Osteocyte (in vitro differentiated cells): ENCODE data around the gene ASIC2. TPM values are rescaled to one million over a fixed set of nuclear protein-coding genes. Genes with fewer than 3 reads are reported as not detected.

Experiments used
- DNase-seq: peaks from one replicate; pipeline ENCODE4 v3.0.0; 2021; ENCODE audit warnings: mixed read lengths; ENCODE audit not compliant: unreplicated experiment; ENCODE audit errors: extremely low spot score
- H3K27ac Mint-ChIP-seq: one replicate; pipeline ENCODE4 v1.8.0; 2021; ENCODE audit warnings: mild to moderate bottlenecking, mixed read lengths; ENCODE audit not compliant: unreplicated experiment
- H3K27me3 Mint-ChIP-seq: one replicate; pipeline ENCODE4 v1.8.0; 2021; ENCODE audit warnings: mixed read lengths; ENCODE audit not compliant: unreplicated experiment
- H3K36me3 Mint-ChIP-seq: one replicate; pipeline ENCODE4 v1.8.0; 2021; ENCODE audit warnings: mixed read lengths; ENCODE audit not compliant: unreplicated experiment
- H3K4me1 Mint-ChIP-seq: one replicate; pipeline ENCODE4 v1.8.0; 2021; ENCODE audit warnings: mixed read lengths; ENCODE audit not compliant: unreplicated experiment
- H3K4me3 Mint-ChIP-seq: one replicate; pipeline ENCODE4 v1.8.0; 2021; ENCODE audit warnings: mild to moderate bottlenecking, moderate library complexity, mixed read lengths; ENCODE audit not compliant: unreplicated experiment
- H3K9me3 Mint-ChIP-seq: one replicate; pipeline ENCODE4 v1.8.0; 2021; ENCODE audit warnings: mixed read lengths; ENCODE audit not compliant: unreplicated experiment
- CTCF ChIP-seq: fragments of 200-600 bp; sonication (generic); IDR thresholded peaks from 2 replicates; pipeline ENCODE4 v1.5.0; 2021; ENCODE audit warnings: antibody characterized with exemption, mild to moderate bottlenecking, moderate library complexity
- total RNA-seq: library from RNA; stranded (reverse); gene quantifications from 2 replicates; pipeline ENCODE4 v1.2.1, GENCODE V29; 2021

The ASIC2 gene
- total RNA-seq, 1 donor from 2014 or later, result not detected

GRCh38 chr17:33076979-33077378, 216.1 kb downstream of the ASIC2 start:
- no peaks in the 10 kb centered on the region for H3K9me3 Mint-ChIP-seq
- H3K27me3 Mint-ChIP-seq, result no peaks in the 10 kb centered on the region
- no peak overlapping the region for H3K4me3 Mint-ChIP-seq
- no peaks in the 10 kb centered on the region for H3K36me3 Mint-ChIP-seq
- no peak overlapping the region for H3K27ac Mint-ChIP-seq
- no peaks in the 10 kb centered on the region for H3K4me1 Mint-ChIP-seq
- no peak for TF ChIP-seq CTCF
- no peak for DNase-seq

- Mint-ChIP-seq H3K9me3 (no peaks in the 10 kb centered on the region), H3K27me3 (no peaks in the 10 kb centered on the region), H3K36me3 (no peaks in the 10 kb centered on the region), H3K27ac (no peak overlapping the region), H3K4me3 (no peak overlapping the region), H3K4me1 (no peaks in the 10 kb centered on the region)
- no peak for TF ChIP-seq CTCF
- no peak for DNase-seq
These were observed 219.7 kb downstream of the ASIC2 start for GRCh38 chr17:33073416-33073815.

GRCh38 chr17:33072421-33073161, 220.5 kb downstream of the ASIC2 start:
- H3K27ac Mint-ChIP-seq, result no peak overlapping the region
- no peaks in the 10 kb centered on the region for H3K27me3 Mint-ChIP-seq
- DNase-seq, result no peak
- no peaks in the 10 kb centered on the region for H3K36me3 Mint-ChIP-seq
- no peak for TF ChIP-seq CTCF
- no peak overlapping the region for H3K4me3 Mint-ChIP-seq
- H3K4me1 Mint-ChIP-seq, result no peaks in the 10 kb centered on the region
- H3K9me3 Mint-ChIP-seq, result no peaks in the 10 kb centered on the region

GRCh38 chr17:33071656-33072055, 221.4 kb downstream of the ASIC2 start:
- H3K9me3 Mint-ChIP-seq, result no peaks in the 10 kb centered on the region
- DNase-seq, result no peak
- TF ChIP-seq CTCF, result no peak
- no peak overlapping the region for H3K27ac Mint-ChIP-seq
- no peaks in the 10 kb centered on the region for H3K27me3 Mint-ChIP-seq
- H3K36me3 Mint-ChIP-seq, result no peaks in the 10 kb centered on the region
- H3K4me3 Mint-ChIP-seq, result no peak overlapping the region
- no peaks in the 10 kb centered on the region for H3K4me1 Mint-ChIP-seq

GRCh38 chr17:33057564-33057963, 235.5 kb downstream of the ASIC2 start:
- DNase-seq, result no peak
- TF ChIP-seq CTCF, result no peak
- Mint-ChIP-seq H3K4me1 (no peaks in the 10 kb centered on the region), H3K9me3 (no peaks in the 10 kb centered on the region), H3K36me3 (no peaks in the 10 kb centered on the region), H3K4me3 (no peak overlapping the region), H3K27ac (no peak overlapping the region), H3K27me3 (peaks cover 2% of the 10 kb centered on the region)
